ENCODE results near the gene ZNF74.

Gene ZNF74

GRCh38 chr22:20437613-20438426 is 43.9 kb downstream of the ZNF74 start, which contains the start of gene SCARF2:
Gene SCARF2, minus strand, starts transcription at chr22:20437825. Its CDS starts 71 bp downstream, at chr22:20437754.
- Histone ChIP-seq H2BK5ac (ENCODE audit: low read depth, low read length, poor library complexity) (peak within 1 kb of the TSS; percentile 13), H4K8ac (ENCODE audit: low read depth, low read length) (peak within 1 kb of the TSS; percentile 72), H3K23ac (ENCODE audit: low read length) (no peak within 1 kb of the TSS), H3K27me3 (ENCODE audit: insufficient read depth, low read length) (peaks cover 8% of the 10 kb centered on the region), H3K18ac (ENCODE audit: low read length) (peak within 1 kb of the TSS; percentile 47), H2BK120ac (ENCODE audit: insufficient read depth, low read length, poor library complexity) (peak within 1 kb of the TSS; percentile 49), H4K91ac (ENCODE audit: low read depth, low read length) (peak within 1 kb of the TSS; percentile 67), H2AFZ (ENCODE audit: insufficient read depth, low read length, poor library complexity) (peak within 1 kb of the TSS; percentile 74), H3K4me2 (ENCODE audit: low read length) (peak within 1 kb of the TSS; percentile 77), H3K4ac (ENCODE audit: low read depth, low read length) (peak within 1 kb of the TSS; percentile 33), H3K9ac (ENCODE audit: low read length) (peak within 1 kb of the TSS; percentile 82), H4K12ac (ENCODE audit: low read depth, low read length) (peak within 1 kb of the TSS; percentile 26), H3K79me2 (ENCODE audit: control insufficient read depth, insufficient read depth, low read length, poor library complexity) (peaks cover 13% of the 10 kb centered on the region), H3K4me3 (ENCODE audit: low read depth, low read length) (peak within 1 kb of the TSS; percentile 84), H2BK12ac (ENCODE audit: low read length) (no peak within 1 kb of the TSS), H3K36me3 (ENCODE audit: control insufficient read depth in 1 of 2, insufficient read depth in 2 of 2, low read length in 2 of 2) (peaks cover 6 to 9% of the 10 kb centered on the region in 2 experiments), H3K14ac (ENCODE audit: low read length) (peak within 1 kb of the TSS; percentile 76), H3K9me3 (ENCODE audit: insufficient read depth, low read depth, low read length) (no peaks in the 10 kb centered on the region), H3K4me1 (ENCODE audit: control insufficient read depth in 1 of 2, insufficient read depth in 2 of 2, low read length in 2 of 2) (peaks cover 9 to 20% of the 10 kb centered on the region in 2 experiments), H3K27ac (ENCODE audit: low read depth, low read length) (peak within 1 kb of the TSS; percentile 7), H2AK5ac (ENCODE audit: low read length) (peak within 1 kb of the TSS; percentile 32), H3K79me1 (ENCODE audit: low read length) (peaks cover 22% of the 10 kb centered on the region)
- no CpG with 5 or more reads among the region's 95 CpGs for WGBS (ENCODE audit: extremely low coverage, insufficient coverage, insufficient read length)
- DNase-seq = no peak

DNA sequence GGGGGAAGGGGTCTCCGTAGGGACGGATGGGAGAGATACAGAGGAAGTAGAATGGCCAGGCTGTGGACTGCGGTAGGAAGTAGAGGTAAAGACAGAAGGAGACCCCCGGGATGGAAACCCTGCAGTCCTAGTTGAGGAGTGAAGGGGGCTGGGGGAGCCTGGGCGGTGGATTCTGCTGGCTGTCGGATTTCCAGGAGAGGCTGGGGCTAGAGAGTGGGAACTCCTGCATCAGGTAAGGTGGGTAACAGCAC is 44.4 kb downstream of the ZNF74 start:
- H2AFZ ChIP-seq (ENCODE audit: insufficient read depth, low read length, poor library complexity) = peak overlapping the region; percentile 74
- H3K4me3 ChIP-seq (ENCODE audit: low read depth, low read length) = peak overlapping the region; percentile 75
- peak overlapping the region; percentile 24 for H2BK120ac ChIP-seq (ENCODE audit: insufficient read depth, low read length, poor library complexity)
- H2BK12ac ChIP-seq (ENCODE audit: low read length) = no peak overlapping the region
- H4K91ac ChIP-seq (ENCODE audit: low read depth, low read length) = no peak overlapping the region
- peak overlapping the region; percentile 8 for H3K18ac ChIP-seq (ENCODE audit: low read length)
- peaks cover 6 to 9% of the 10 kb centered on the region in 2 experiments for H3K36me3 ChIP-seq (ENCODE audit: control insufficient read depth in 1 of 2, insufficient read depth in 2 of 2, low read length in 2 of 2)
- H3K4me1 ChIP-seq (ENCODE audit: control insufficient read depth in 1 of 2, insufficient read depth in 2 of 2, low read length in 2 of 2) = peaks cover 9 to 20% of the 10 kb centered on the region in 2 experiments
- peaks cover 13% of the 10 kb centered on the region for H3K79me2 ChIP-seq (ENCODE audit: control insufficient read depth, insufficient read depth, low read length, poor library complexity)
- peak overlapping the region; percentile 0 for H3K4ac ChIP-seq (ENCODE audit: low read depth, low read length)
- H4K8ac ChIP-seq (ENCODE audit: low read depth, low read length) = peak overlapping the region; percentile 72
- H2BK5ac ChIP-seq (ENCODE audit: low read depth, low read length, poor library complexity) = no peak overlapping the region
- H3K27me3 ChIP-seq (ENCODE audit: insufficient read depth, low read length) = peaks cover 8% of the 10 kb centered on the region
- DNase-seq = no peak
- H3K27ac ChIP-seq (ENCODE audit: low read depth, low read length) = no peak overlapping the region
- no peak overlapping the region for H3K23ac ChIP-seq (ENCODE audit: low read length)
- peak overlapping the region; percentile 1 for H2AK5ac ChIP-seq (ENCODE audit: low read length)
- peaks cover 22% of the 10 kb centered on the region for H3K79me1 ChIP-seq (ENCODE audit: low read length)
- H4K12ac ChIP-seq (ENCODE audit: low read depth, low read length) = peak overlapping the region; percentile 26
- peak overlapping the region; percentile 76 for H3K14ac ChIP-seq (ENCODE audit: low read length)
- peak overlapping the region; percentile 77 for H3K4me2 ChIP-seq (ENCODE audit: low read length)
- WGBS (ENCODE audit: extremely low coverage, insufficient coverage, insufficient read length) = no CpG with 5 or more reads among the region's 6 CpGs
- H3K9me3 ChIP-seq (ENCODE audit: insufficient read depth, low read depth, low read length) = no peaks in the 10 kb centered on the region
- H3K9ac ChIP-seq (ENCODE audit: low read length) = no peak overlapping the region

- no peak overlapping the region for H3K23ac ChIP-seq (ENCODE audit: low read length)
- no peak overlapping the region for H3K9ac ChIP-seq (ENCODE audit: low read length)
- H4K8ac ChIP-seq (ENCODE audit: low read depth, low read length) = peak overlapping the region; percentile 1
- H3K14ac ChIP-seq (ENCODE audit: low read length) = no peak overlapping the region
- H4K91ac ChIP-seq (ENCODE audit: low read depth, low read length) = no peak overlapping the region
- peak overlapping the region; percentile 77 for H3K4me2 ChIP-seq (ENCODE audit: low read length)
- no peak overlapping the region for H2BK120ac ChIP-seq (ENCODE audit: insufficient read depth, low read length, poor library complexity)
- no peak overlapping the region for H3K4me3 ChIP-seq (ENCODE audit: low read depth, low read length)
- no peak overlapping the region for H3K27ac ChIP-seq (ENCODE audit: low read depth, low read length)
- peaks cover 13% of the 10 kb centered on the region for H3K79me2 ChIP-seq (ENCODE audit: control insufficient read depth, insufficient read depth, low read length, poor library complexity)
- no peak overlapping the region for H2BK5ac ChIP-seq (ENCODE audit: low read depth, low read length, poor library complexity)
- no peaks in the 10 kb centered on the region for H3K9me3 ChIP-seq (ENCODE audit: insufficient read depth, low read depth, low read length)
- H3K4me1 ChIP-seq (ENCODE audit: control insufficient read depth in 1 of 2, insufficient read depth in 2 of 2, low read length in 2 of 2) = peaks cover 9 to 20% of the 10 kb centered on the region in 2 experiments
- H3K36me3 ChIP-seq (ENCODE audit: control insufficient read depth in 1 of 2, insufficient read depth in 2 of 2, low read length in 2 of 2) = peaks cover 6 to 9% of the 10 kb centered on the region in 2 experiments
- no CpG with 5 or more reads among the region's 13 CpGs for WGBS (ENCODE audit: extremely low coverage, insufficient coverage, insufficient read length)
- H3K4ac ChIP-seq (ENCODE audit: low read depth, low read length) = no peak overlapping the region
- H3K79me1 ChIP-seq (ENCODE audit: low read length) = peaks cover 22% of the 10 kb centered on the region
- DNase-seq = peak in 1 of 2 donors; percentile 37
- H2AK5ac ChIP-seq (ENCODE audit: low read length) = peak overlapping the region; percentile 1
- H4K12ac ChIP-seq (ENCODE audit: low read depth, low read length) = no peak overlapping the region
- no peak overlapping the region for H3K18ac ChIP-seq (ENCODE audit: low read length)
- H3K27me3 ChIP-seq (ENCODE audit: insufficient read depth, low read length) = peaks cover 8% of the 10 kb centered on the region
- H2BK12ac ChIP-seq (ENCODE audit: low read length) = no peak overlapping the region
- no peak overlapping the region for H2AFZ ChIP-seq (ENCODE audit: insufficient read depth, low read length, poor library complexity)
Observed at GRCh38 chr22:20438678-20439492, 44.9 kb downstream of the ZNF74 start.

GRCh38 chr22:20439556-20439927 is 45.6 kb downstream of the ZNF74 start:
- H4K12ac ChIP-seq (ENCODE audit: low read depth, low read length) = no peak overlapping the region
- peaks cover 8% of the 10 kb centered on the region for H3K27me3 ChIP-seq (ENCODE audit: insufficient read depth, low read length)
- no CpG with 5 or more reads among the region's 4 CpGs for WGBS (ENCODE audit: extremely low coverage, insufficient coverage, insufficient read length)
- H2BK12ac ChIP-seq (ENCODE audit: low read length) = no peak overlapping the region
- H3K4me3 ChIP-seq (ENCODE audit: low read depth, low read length) = no peak overlapping the region
- H3K4me1 ChIP-seq (ENCODE audit: control insufficient read depth in 1 of 2, insufficient read depth in 2 of 2, low read length in 2 of 2) = peaks cover 9 to 20% of the 10 kb centered on the region in 2 experiments
- H3K79me1 ChIP-seq (ENCODE audit: low read length) = peaks cover 22% of the 10 kb centered on the region
- no peak for DNase-seq
- no peak overlapping the region for H2AFZ ChIP-seq (ENCODE audit: insufficient read depth, low read length, poor library complexity)
- no peak overlapping the region for H2BK5ac ChIP-seq (ENCODE audit: low read depth, low read length, poor library complexity)
- H3K36me3 ChIP-seq (ENCODE audit: control insufficient read depth in 1 of 2, insufficient read depth in 2 of 2, low read length in 2 of 2) = peaks cover 6 to 11% of the 10 kb centered on the region in 2 experiments
- no peak overlapping the region for H3K27ac ChIP-seq (ENCODE audit: low read depth, low read length)
- no peak overlapping the region for H3K4me2 ChIP-seq (ENCODE audit: low read length)
- H3K18ac ChIP-seq (ENCODE audit: low read length) = no peak overlapping the region
- H2BK120ac ChIP-seq (ENCODE audit: insufficient read depth, low read length, poor library complexity) = no peak overlapping the region
- H2AK5ac ChIP-seq (ENCODE audit: low read length) = no peak overlapping the region
- no peak overlapping the region for H3K14ac ChIP-seq (ENCODE audit: low read length)
- peaks cover 13% of the 10 kb centered on the region for H3K79me2 ChIP-seq (ENCODE audit: control insufficient read depth, insufficient read depth, low read length, poor library complexity)
- H3K9me3 ChIP-seq (ENCODE audit: insufficient read depth, low read depth, low read length) = no peaks in the 10 kb centered on the region
- H4K8ac ChIP-seq (ENCODE audit: low read depth, low read length) = no peak overlapping the region
- H4K91ac ChIP-seq (ENCODE audit: low read depth, low read length) = no peak overlapping the region
- no peak overlapping the region for H3K23ac ChIP-seq (ENCODE audit: low read length)
- H3K4ac ChIP-seq (ENCODE audit: low read depth, low read length) = no peak overlapping the region
- no peak overlapping the region for H3K9ac ChIP-seq (ENCODE audit: low read length)

All from trophoblast cell (in vitro differentiated cells and primary cell).